ENCODE results near the gene STK39.
"Not testable (repeated sequence)": the region's sequence is repeated elsewhere in the genome, so short reads cannot be mapped to it uniquely, and the experiment has no call there.

STK39 gene

DNA sequence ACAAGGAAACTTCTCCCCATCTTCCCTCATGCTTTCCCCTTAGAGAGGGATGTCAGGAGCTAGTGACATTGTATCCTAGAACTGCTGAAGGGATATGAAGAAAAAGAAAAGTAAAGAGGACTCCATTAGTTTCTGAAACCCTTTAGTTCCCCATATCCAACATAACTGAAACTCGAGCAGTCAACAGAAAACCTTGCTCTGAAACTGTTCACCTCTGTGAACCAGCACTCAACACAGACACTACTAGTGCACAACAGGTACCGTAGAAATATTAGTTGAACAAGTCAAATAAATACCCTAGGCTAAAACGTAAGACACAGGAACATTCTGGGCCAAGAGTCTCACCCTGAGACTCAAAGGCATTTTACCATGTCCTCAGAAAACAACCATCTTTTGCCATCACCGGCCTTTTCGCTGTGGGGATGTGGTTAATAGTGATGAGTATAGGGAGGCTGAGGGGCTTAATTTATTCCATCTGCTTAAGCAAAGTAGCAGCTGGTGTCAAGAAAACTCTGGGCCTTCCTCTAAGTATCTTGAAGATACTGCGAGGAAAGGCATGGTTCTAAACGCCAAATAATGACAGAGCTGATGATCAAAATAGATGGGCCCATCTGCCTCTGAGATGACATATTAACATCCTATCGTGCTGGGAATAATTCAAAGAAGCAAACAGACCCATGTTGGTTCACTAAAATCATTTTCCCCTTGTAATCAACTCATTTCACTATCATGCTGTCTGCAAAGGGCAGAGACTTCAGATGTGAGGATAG is 156.8 kb downstream of the STK39 start:
- Histone ChIP-seq H3K27me3 (ENCODE audit: low read depth, low read length) (no peaks in the 10 kb centered on the region), H3K36me3 (ENCODE audit: control insufficient read depth in 1 of 2, insufficient read depth in 2 of 2, low read length in 2 of 2) (peaks cover 0 to 3% of the 10 kb centered on the region in 2 donors), H3K27ac (ENCODE audit: low read length) (no peak overlapping the region), H3K4me3 (ENCODE audit: low read depth in 1 of 2, low read length in 2 of 2) (no peak overlapping the region), H3K9me3 (ENCODE audit: control insufficient read depth in 1 of 2, low read length in 2 of 2) (no peaks in the 10 kb centered on the region), H3K4me1 (ENCODE audit: control insufficient read depth in 1 of 2, insufficient read depth in 2 of 2, low read length in 2 of 2) (no peaks in the 10 kb centered on the region)

DNA sequence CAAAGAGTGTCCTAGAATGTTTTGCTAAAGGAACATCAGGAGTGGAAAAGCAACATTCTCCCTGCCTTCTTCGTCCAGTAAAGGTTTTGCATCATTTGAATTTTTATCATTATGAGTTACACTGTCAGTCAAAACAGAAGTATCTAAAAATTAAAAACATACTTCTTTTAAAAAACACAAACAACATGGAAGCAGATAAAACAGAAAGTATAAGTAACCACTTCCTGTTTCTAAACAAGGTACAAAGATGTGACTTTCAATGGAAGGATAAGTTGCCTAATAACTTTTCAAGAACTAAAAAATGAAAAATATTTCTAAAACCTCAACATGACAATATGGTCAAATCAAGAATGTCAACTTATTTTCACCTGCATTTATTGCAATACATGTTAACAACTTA is 158.2 kb downstream of the STK39 start:
- no peaks in the 10 kb centered on the region for H3K9me3 ChIP-seq (ENCODE audit: control insufficient read depth in 1 of 2, low read length in 2 of 2)
- H3K27ac ChIP-seq (ENCODE audit: low read length): no peak overlapping the region
- no peaks in the 10 kb centered on the region for H3K4me1 ChIP-seq (ENCODE audit: control insufficient read depth in 1 of 2, insufficient read depth in 2 of 2, low read length in 2 of 2)
- peaks cover 0 to 3% of the 10 kb centered on the region in 2 donors for H3K36me3 ChIP-seq (ENCODE audit: control insufficient read depth in 1 of 2, insufficient read depth in 2 of 2, low read length in 2 of 2)
- H3K27me3 ChIP-seq (ENCODE audit: low read depth, low read length): no peaks in the 10 kb centered on the region
- H3K4me3 ChIP-seq (ENCODE audit: low read depth in 1 of 2, low read length in 2 of 2): no peak overlapping the region

DNA sequence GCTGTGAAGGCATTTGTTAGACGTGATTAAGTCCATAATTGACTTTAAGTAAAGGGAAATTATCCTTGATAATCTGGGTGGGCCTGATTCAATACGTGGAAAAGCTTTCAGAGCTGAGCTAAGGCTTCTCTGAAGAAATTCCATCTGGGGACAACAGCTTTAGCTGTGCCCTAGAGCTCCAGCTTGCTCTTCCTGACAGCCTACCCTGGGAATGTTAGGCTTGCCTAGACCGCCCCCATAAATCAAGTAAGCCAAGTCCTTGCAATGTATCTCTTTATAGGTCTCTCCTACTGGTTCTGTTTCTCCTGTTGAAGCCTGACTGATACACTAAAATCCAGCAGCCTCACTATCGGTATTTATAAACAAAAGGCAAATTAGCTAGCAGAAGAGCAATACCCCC is 160.0 kb downstream of the STK39 start:
- no peaks in the 10 kb centered on the region for H3K27me3 ChIP-seq (ENCODE audit: low read depth, low read length)
- no peak overlapping the region for H3K4me3 ChIP-seq (ENCODE audit: low read depth in 1 of 2, low read length in 2 of 2)
- no peak overlapping the region for H3K27ac ChIP-seq (ENCODE audit: low read length)
- H3K9me3 ChIP-seq (ENCODE audit: control insufficient read depth in 1 of 2, low read length in 2 of 2): no peaks in the 10 kb centered on the region
- H3K4me1 ChIP-seq (ENCODE audit: control insufficient read depth in 1 of 2, insufficient read depth in 2 of 2, low read length in 2 of 2): no peaks in the 10 kb centered on the region
- peaks cover 0 to 3% of the 10 kb centered on the region in 2 donors for H3K36me3 ChIP-seq (ENCODE audit: control insufficient read depth in 1 of 2, insufficient read depth in 2 of 2, low read length in 2 of 2)

DNA sequence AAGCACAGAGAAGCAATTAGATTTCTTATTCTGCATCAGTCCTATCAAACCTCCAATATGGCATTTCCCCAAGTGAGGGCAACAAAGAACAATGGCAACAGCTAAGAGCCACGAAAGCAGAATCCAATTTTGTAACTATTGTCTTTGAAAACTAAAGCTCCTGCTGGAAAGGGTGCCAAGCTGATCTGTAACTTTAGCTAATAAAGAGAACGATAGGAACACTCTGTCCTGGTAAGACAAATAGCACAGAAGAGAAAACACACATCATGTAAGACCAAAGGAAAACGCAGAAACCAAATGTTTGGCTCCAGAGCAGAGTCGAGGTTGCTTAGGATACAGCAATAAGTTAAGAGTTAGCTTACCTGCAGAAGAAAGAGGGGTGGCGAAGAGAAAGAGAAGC is 160.5 kb downstream of the STK39 start:
- Histone ChIP-seq H3K4me3 (ENCODE audit: low read depth in 1 of 2, low read length in 2 of 2) (no peak overlapping the region), H3K36me3 (ENCODE audit: control insufficient read depth in 1 of 2, insufficient read depth in 2 of 2, low read length in 2 of 2) (peaks cover 0 to 3% of the 10 kb centered on the region in 2 donors), H3K4me1 (ENCODE audit: control insufficient read depth in 1 of 2, insufficient read depth in 2 of 2, low read length in 2 of 2) (no peaks in the 10 kb centered on the region), H3K27me3 (ENCODE audit: low read depth, low read length) (no peaks in the 10 kb centered on the region), H3K9me3 (ENCODE audit: control insufficient read depth in 1 of 2, low read length in 2 of 2) (no peaks in the 10 kb centered on the region), H3K27ac (ENCODE audit: low read length) (no peak overlapping the region)

DNA sequence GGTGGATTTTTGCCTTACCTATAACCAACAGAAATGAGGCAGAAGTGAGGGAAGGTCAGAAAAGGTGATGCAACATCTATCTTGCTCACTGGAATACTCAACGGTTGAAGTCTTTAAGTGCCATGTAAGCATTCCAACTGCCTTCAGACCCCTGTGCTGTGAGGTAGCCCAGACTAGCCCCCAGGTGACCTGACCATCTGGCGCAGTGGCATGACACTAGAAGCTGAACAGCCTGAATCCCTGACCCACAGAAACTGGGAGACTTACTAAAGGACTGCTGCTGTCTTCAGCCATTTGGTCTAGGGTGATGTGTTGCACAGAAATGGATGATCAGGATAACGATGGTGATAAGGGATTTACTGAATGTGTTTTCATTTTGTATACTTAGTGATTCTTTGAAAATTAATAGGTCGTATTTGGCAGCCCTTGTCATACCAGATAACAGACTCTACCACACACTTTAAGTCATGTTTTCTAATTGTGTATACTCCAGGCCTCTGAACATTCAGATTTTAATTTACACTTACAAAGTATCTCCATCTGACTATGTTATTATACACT is 161.5 kb downstream of the STK39 start:
- no peaks in the 10 kb centered on the region for H3K4me1 ChIP-seq (ENCODE audit: control insufficient read depth in 1 of 2, insufficient read depth in 2 of 2, low read length in 2 of 2)
- no peaks in the 10 kb centered on the region for H3K9me3 ChIP-seq (ENCODE audit: control insufficient read depth in 1 of 2, low read length in 2 of 2)
- no peaks in the 10 kb centered on the region for H3K27me3 ChIP-seq (ENCODE audit: low read depth, low read length)
- no peak overlapping the region for H3K27ac ChIP-seq (ENCODE audit: low read length)
- H3K36me3 ChIP-seq (ENCODE audit: control insufficient read depth in 1 of 2, insufficient read depth in 2 of 2, low read length in 2 of 2): peaks cover 0 to 3% of the 10 kb centered on the region in 2 donors
- no peak overlapping the region for H3K4me3 ChIP-seq (ENCODE audit: low read depth in 1 of 2, low read length in 2 of 2)

DNA sequence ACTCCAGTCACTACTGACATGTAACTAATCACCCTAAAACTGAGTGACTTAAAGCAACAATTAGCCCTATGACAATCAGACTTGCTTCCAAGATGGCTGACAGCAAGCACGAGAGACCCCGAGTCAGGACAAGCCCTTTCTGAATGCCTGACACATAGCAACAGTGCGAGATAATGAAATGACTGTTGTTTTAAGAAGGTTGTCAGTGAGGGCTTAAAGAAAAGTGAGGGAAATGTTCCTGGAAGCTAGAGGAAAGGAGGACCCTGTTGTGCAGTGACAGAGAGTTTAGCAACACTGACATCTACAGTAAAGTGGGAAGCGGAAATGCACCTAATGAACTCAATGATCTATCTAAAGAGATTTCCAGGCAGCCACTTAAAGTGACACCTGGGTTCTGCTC is 163.1 kb downstream of the STK39 start:
- Histone ChIP-seq H3K27ac (ENCODE audit: low read length) (no peak overlapping the region), H3K36me3 (ENCODE audit: control insufficient read depth in 1 of 2, insufficient read depth in 2 of 2, low read length in 2 of 2) (no peaks in the 10 kb centered on the region), H3K4me3 (ENCODE audit: low read depth in 1 of 2, low read length in 2 of 2) (no peak overlapping the region), H3K4me1 (ENCODE audit: control insufficient read depth in 1 of 2, insufficient read depth in 2 of 2, low read length in 2 of 2) (no peaks in the 10 kb centered on the region), H3K9me3 (ENCODE audit: control insufficient read depth in 1 of 2, low read length in 2 of 2) (no peaks in the 10 kb centered on the region), H3K27me3 (ENCODE audit: low read depth, low read length) (no peaks in the 10 kb centered on the region)

DNA sequence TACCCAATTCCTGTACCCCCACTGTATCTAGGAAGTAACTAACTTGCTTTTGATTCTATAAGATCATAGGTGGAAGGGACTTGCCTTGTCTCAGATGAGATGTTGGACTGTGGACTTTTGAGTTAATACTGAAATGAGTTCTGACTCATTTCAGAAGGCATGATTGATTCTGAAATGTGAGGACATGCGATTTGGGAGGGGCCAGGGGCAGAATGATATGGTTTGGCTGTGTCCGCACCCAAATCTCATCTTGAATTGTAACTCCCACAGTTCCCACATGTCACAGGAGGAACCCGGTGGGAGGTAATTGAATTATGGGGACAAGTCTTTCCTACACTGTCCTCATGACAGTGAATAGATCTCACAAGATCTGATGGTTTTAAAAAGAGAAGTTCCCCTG is 165.9 kb downstream of the STK39 start:
- not testable (repeated sequence) for H3K4me1 ChIP-seq (ENCODE audit: control insufficient read depth in 1 of 2, insufficient read depth in 2 of 2, low read length in 2 of 2); H3K4me3 ChIP-seq (ENCODE audit: low read depth in 1 of 2, low read length in 2 of 2); H3K27ac ChIP-seq (ENCODE audit: low read length); H3K27me3 ChIP-seq (ENCODE audit: low read depth, low read length); H3K36me3 ChIP-seq (ENCODE audit: control insufficient read depth in 1 of 2, insufficient read depth in 2 of 2, low read length in 2 of 2); H3K9me3 ChIP-seq (ENCODE audit: control insufficient read depth in 1 of 2, low read length in 2 of 2)

DNA sequence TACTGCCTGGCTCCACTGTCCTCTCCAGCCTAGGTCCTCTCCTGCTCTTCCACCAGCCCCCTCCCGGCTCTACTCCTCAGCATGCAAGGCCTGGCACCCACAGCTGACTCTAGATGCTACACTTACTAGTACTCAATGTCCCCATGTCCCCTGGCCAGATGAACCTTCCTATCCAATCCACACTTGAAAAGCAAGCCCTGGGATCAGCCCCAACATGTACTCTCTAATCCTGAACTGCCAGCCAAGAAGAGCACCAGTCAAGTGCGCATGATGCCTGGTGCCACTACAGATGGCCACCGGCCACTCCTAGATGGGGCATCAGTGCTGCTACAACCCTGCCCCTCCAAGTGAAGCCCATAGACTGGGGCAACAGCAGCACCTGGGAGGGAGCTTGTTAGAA is 168.2 kb downstream of the STK39 start:
- Histone ChIP-seq H3K27me3 (ENCODE audit: low read depth, low read length) (no peaks in the 10 kb centered on the region), H3K4me1 (ENCODE audit: control insufficient read depth in 1 of 2, insufficient read depth in 2 of 2, low read length in 2 of 2) (no peaks in the 10 kb centered on the region), H3K27ac (ENCODE audit: low read length) (no peak overlapping the region), H3K9me3 (ENCODE audit: control insufficient read depth in 1 of 2, low read length in 2 of 2) (no peaks in the 10 kb centered on the region), H3K36me3 (ENCODE audit: control insufficient read depth in 1 of 2, insufficient read depth in 2 of 2, low read length in 2 of 2) (peaks cover 0 to under 1% of the 10 kb centered on the region in 2 donors), H3K4me3 (ENCODE audit: low read depth in 1 of 2, low read length in 2 of 2) (no peak overlapping the region)

DNA sequence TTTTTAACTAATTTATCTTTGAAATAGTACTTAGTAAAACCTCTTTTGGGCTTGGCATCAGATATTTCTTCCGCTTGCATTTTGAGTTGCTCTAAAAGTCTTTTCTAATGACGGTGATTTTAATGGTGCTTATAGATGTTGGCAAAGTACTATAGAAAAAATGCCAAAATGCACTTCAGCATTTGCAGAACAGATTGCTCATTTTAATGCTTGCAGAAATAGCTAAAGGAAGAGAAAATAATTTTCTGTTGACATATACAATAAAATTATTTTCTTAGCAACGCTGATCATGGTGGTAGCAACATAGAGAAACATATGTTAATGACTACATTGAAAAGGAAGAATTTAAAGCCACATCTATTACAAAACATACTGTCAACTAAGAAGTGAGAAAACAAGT is 170.7 kb downstream of the STK39 start:
- Histone ChIP-seq H3K9me3 (ENCODE audit: control insufficient read depth in 1 of 2, low read length in 2 of 2) (no peaks in the 10 kb centered on the region), H3K4me1 (ENCODE audit: control insufficient read depth in 1 of 2, insufficient read depth in 2 of 2, low read length in 2 of 2) (no peaks in the 10 kb centered on the region), H3K36me3 (ENCODE audit: control insufficient read depth in 1 of 2, insufficient read depth in 2 of 2, low read length in 2 of 2) (peaks cover 0 to 6% of the 10 kb centered on the region in 2 donors), H3K4me3 (ENCODE audit: low read depth in 1 of 2, low read length in 2 of 2) (no peak overlapping the region), H3K27ac (ENCODE audit: low read length) (no peak overlapping the region), H3K27me3 (ENCODE audit: low read depth, low read length) (no peaks in the 10 kb centered on the region)

DNA sequence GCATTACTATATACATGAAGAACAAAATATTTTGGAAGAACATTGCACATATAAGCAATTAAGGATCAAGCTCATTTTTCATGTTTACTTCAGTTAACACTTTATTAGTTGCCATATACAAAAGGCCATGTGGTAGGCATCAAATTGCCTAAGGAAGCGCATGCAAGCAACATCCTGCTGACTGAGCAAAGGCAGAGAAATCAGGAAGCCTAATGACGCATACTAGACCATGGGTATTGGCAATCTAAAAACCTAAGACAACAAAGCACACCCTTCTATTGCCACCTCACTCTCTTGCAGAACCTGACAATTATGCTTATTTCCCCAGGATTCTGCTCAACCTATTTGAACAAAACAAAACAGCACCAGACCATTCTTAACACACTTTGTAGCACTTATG is 171.9 kb downstream of the STK39 start:
- H3K27ac ChIP-seq (ENCODE audit: low read length): no peak overlapping the region
- H3K9me3 ChIP-seq (ENCODE audit: control insufficient read depth in 1 of 2, low read length in 2 of 2): no peaks in the 10 kb centered on the region
- no peaks in the 10 kb centered on the region for H3K27me3 ChIP-seq (ENCODE audit: low read depth, low read length)
- peaks cover 0 to 6% of the 10 kb centered on the region in 2 donors for H3K36me3 ChIP-seq (ENCODE audit: control insufficient read depth in 1 of 2, insufficient read depth in 2 of 2, low read length in 2 of 2)
- H3K4me3 ChIP-seq (ENCODE audit: low read depth in 1 of 2, low read length in 2 of 2): no peak overlapping the region
- no peaks in the 10 kb centered on the region for H3K4me1 ChIP-seq (ENCODE audit: control insufficient read depth in 1 of 2, insufficient read depth in 2 of 2, low read length in 2 of 2)

DNA sequence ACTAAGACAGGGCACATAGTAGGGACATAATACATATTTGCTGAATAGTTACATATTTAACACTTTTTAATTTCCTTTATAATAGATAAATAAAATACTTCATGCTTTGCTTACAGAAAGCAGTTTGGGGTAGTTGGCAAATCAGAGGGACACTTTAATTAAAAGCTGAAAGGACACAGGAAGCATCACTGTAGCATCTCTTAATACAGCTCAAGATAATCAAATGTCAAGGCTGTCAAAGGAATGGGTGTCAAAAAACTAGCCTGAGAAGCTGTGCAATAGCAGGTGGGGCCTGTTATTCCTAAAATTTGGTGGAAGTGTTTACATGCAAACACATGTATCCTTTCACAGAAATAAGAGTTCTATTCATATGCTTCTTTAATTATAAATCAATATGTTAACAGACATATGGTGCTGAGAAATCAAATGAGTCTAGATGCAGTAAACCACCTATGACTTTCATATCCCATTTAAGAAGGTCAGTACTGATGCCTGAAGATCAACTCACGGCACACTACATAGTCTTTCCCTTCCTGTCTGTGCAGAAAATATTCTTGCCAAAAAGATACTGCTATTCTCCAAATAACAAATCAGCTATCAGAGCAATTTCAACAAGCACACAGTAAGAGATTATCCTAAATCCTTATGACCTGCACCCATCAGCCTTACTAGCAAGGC is 174.6 kb downstream of the STK39 start:
- no peaks in the 10 kb centered on the region for H3K27me3 ChIP-seq (ENCODE audit: low read depth, low read length)
- H3K36me3 ChIP-seq (ENCODE audit: control insufficient read depth in 1 of 2, insufficient read depth in 2 of 2, low read length in 2 of 2): peaks cover 0 to 6% of the 10 kb centered on the region in 2 donors
- no peaks in the 10 kb centered on the region for H3K4me1 ChIP-seq (ENCODE audit: control insufficient read depth in 1 of 2, insufficient read depth in 2 of 2, low read length in 2 of 2)
- H3K27ac ChIP-seq (ENCODE audit: low read length): no peak overlapping the region
- H3K9me3 ChIP-seq (ENCODE audit: control insufficient read depth in 1 of 2, low read length in 2 of 2): no peaks in the 10 kb centered on the region
- H3K4me3 ChIP-seq (ENCODE audit: low read depth in 1 of 2, low read length in 2 of 2): no peak overlapping the region

All from muscle layer of duodenum (tissue), 2 donors.